K562 (cell line): ENCODE data around the gene NT5DC4. TPM values are rescaled to one million over a fixed set of nuclear protein-coding genes. Genes with fewer than 3 reads are reported as not detected.

Experiments
- BCOR ChIP-seq: fragments of 450-650 bp; IDR thresholded peaks from 2 replicates; pipeline ENCODE4 v1.6.1; 2016
- HNRNPL ChIP-seq: fragments of 200-400 bp; formaldehyde crosslinking; IDR thresholded peaks from 2 replicates; pipeline ENCODE4 v1.6.1; 2017; ENCODE audit warnings: low read depth, mild to moderate bottlenecking, low read length
- IFI16 ChIP-seq: fragments of 250-450 bp; sonication (Bioruptor Pico); IDR thresholded peaks from 2 replicates; pipeline ENCODE4 v2.1.2; 2022; ENCODE audit warnings: mild to moderate bottlenecking, inconsistent platforms
- NBN ChIP-seq: fragments of 450-650 bp; IDR thresholded peaks from 2 replicates; pipeline ENCODE4 v1.6.1; 2016; ENCODE audit warnings: low read depth, mild to moderate bottlenecking
- NEUROD1 ChIP-seq: fragments of 150-350 bp; IDR thresholded peaks from 2 replicates; pipeline ENCODE4 v1.6.1; 2014; ENCODE audit warnings: borderline replicate concordance, low read length, low read depth; ENCODE audit not compliant: partially characterized antibody
- NR3C1 ChIP-seq: sonication (generic); formaldehyde crosslinking; IDR thresholded peaks from 2 replicates; pipeline ENCODE4 v1.8.1; 2022; ENCODE audit warnings: missing genetic modification reagents
- PHB ChIP-seq: fragments of 250-450 bp; sonication (Bioruptor Pico); IDR thresholded peaks from 2 replicates; pipeline ENCODE4 v1.5.0; 2021
- POLR2AphosphoS2 ChIP-seq: IDR thresholded peaks from 2 replicates; pipeline ENCODE4 v1.6.1; 2012; ENCODE audit warnings: low read length, improper control_type of control experiment
- polyA plus RNA-seq, 8 experiments: library from polyadenylated mRNA; depleted of rRNA in 4 of 8; stranded (reverse) in 5 of 8; unstranded in 3 of 8; fragments of >200 nt; fragmentation: Nextera tagmentation in 2 of 8; fragmentation: Illumina TruSeq in 1 of 8; extraction: Ambion mirVana in 2 of 8; extraction: Trizol in 1 of 8; gene quantifications; 2 replicates each; pipeline versions ENCODE4 v1.2.1 to v1.2.3, GENCODE V29; 2011 to 2014; ENCODE audit warnings: inconsistent platforms in 1 of 8, missing spikeins in 1 of 8
- total RNA-seq, 7 experiments: library from RNA; depleted of rRNA in 6 of 7; stranded (reverse); fragments of >200 nt in 6 of 7; fragmentation: Illumina TruSeq in 2 of 7; extraction: Trizol in 2 of 7; gene quantifications; 2 replicates each; pipeline versions ENCODE4 v1.2.1 to v1.2.3, GENCODE V29; 2011 to 2021; ENCODE audit warnings: low replicate concordance in 1 of 7
- TF ChIP-seq, protein P1 (sequence below): IDR thresholded peaks from 2 replicates; pipeline ENCODE4 v1.6.1; 2014; ENCODE audit warnings: antibody characterized with exemption
- TF ChIP-seq, protein P2 (sequence below): conservative IDR thresholded peaks from 2 replicates; pipeline ENCODE4 v1.6.1; 2011; ENCODE audit warnings: low read depth, mild to moderate bottlenecking, low read length; ENCODE audit not compliant: control insufficient read depth
- TF ChIP-seq, protein P3 (sequence below), 2 experiments: fragments of 450-650 bp; formaldehyde crosslinking in 1 of 2; IDR thresholded peaks; 2 replicates each; pipeline versions ENCODE4 v1.4.0 to v1.6.1; 2014 to 2020; ENCODE audit warnings: mild to moderate bottlenecking in 2 of 2, borderline replicate concordance in 1 of 2, low read depth in 1 of 2
- TF ChIP-seq, protein P4 (sequence below): sonication (generic); formaldehyde crosslinking; IDR thresholded peaks from 2 replicates; pipeline ENCODE4 v1.8.1; 2023; ENCODE audit warnings: mild to moderate bottlenecking, missing genetic modification reagents

The NT5DC4 gene
- total and polyA plus RNA-seq, 9 of the 15 experiments (the other 6 are each of a cell fraction or from before 2014, with no cell fraction given), result 0.44 to 6.9 (median 2.5) TPM

DNA sequence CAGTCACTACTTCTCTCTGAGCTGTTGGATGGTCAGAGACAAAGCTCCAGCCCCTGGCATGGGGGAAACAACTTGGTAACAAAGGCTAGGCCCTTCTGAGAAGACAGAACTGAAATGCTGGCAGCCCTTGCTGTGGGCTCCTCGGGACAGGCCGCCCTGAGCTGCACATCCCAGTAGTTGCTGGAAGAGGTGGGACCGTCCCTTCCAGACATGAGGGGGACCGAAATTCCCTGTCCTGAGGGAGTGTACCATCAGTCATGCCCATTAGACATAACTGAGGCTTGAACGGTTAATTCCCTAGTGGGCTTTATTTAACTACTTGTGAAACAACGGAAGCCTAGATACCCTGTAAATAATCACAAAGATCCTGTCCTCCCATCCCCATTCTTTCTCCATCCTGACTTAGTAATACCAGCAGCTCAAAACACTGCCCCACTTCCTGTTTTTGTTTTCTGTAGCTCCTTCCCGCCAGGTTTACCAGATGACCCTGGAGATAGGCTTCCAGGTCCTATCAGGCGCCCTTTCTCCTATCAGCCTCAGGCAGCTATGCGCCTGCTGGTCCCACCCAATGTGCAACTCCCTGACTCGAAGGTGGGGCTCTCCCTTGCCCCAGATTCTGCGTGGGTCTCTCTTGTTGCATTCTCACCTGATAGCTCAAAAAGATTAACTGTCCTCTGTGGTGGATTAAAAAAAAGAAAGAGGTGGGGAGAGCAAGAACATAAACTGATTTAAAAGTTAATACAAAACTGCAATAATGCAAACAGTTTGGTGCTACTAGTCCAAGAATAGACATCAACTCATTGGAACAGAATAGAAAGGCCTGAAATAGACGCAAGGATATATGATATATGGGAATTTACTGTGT lies 37.0 kb upstream of the NT5DC4 start (continued):
- TF ChIP-seq NR3C1 (CRISPR knock-in tag) (no peak), NEUROD1 (peak; percentile 77), NBN (peak; percentile 80), IFI16 (CRISPR knock-in tag) (no peak), POLR2AphosphoS2 (no peak), PHB (CRISPR knock-in tag) (no peak), BCOR (peak; percentile 45; the same call in 1 of the 2 replicates), HNRNPL (no peak)
- TF ChIP-seq, protein P1, sequence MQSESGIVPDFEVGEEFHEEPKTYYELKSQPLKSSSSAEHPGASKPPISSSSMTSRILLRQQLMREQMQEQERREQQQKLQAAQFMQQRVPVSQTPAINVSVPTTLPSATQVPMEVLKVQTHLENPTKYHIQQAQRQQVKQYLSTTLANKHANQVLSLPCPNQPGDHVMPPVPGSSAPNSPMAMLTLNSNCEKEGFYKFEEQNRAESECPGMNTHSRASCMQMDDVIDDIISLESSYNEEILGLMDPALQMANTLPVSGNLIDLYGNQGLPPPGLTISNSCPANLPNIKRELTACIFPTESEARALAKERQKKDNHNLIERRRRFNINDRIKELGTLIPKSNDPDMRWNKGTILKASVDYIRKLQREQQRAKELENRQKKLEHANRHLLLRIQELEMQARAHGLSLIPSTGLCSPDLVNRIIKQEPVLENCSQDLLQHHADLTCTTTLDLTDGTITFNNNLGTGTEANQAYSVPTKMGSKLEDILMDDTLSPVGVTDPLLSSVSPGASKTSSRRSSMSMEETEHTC, result peak; percentile 37; the same call in 1 of the 2 replicates
- TF ChIP-seq, protein P2, sequence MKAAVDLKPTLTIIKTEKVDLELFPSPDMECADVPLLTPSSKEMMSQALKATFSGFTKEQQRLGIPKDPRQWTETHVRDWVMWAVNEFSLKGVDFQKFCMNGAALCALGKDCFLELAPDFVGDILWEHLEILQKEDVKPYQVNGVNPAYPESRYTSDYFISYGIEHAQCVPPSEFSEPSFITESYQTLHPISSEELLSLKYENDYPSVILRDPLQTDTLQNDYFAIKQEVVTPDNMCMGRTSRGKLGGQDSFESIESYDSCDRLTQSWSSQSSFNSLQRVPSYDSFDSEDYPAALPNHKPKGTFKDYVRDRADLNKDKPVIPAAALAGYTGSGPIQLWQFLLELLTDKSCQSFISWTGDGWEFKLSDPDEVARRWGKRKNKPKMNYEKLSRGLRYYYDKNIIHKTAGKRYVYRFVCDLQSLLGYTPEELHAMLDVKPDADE, result peak; percentile 70; the same call in 1 of the 2 replicates
- TF ChIP-seq, protein P3, sequence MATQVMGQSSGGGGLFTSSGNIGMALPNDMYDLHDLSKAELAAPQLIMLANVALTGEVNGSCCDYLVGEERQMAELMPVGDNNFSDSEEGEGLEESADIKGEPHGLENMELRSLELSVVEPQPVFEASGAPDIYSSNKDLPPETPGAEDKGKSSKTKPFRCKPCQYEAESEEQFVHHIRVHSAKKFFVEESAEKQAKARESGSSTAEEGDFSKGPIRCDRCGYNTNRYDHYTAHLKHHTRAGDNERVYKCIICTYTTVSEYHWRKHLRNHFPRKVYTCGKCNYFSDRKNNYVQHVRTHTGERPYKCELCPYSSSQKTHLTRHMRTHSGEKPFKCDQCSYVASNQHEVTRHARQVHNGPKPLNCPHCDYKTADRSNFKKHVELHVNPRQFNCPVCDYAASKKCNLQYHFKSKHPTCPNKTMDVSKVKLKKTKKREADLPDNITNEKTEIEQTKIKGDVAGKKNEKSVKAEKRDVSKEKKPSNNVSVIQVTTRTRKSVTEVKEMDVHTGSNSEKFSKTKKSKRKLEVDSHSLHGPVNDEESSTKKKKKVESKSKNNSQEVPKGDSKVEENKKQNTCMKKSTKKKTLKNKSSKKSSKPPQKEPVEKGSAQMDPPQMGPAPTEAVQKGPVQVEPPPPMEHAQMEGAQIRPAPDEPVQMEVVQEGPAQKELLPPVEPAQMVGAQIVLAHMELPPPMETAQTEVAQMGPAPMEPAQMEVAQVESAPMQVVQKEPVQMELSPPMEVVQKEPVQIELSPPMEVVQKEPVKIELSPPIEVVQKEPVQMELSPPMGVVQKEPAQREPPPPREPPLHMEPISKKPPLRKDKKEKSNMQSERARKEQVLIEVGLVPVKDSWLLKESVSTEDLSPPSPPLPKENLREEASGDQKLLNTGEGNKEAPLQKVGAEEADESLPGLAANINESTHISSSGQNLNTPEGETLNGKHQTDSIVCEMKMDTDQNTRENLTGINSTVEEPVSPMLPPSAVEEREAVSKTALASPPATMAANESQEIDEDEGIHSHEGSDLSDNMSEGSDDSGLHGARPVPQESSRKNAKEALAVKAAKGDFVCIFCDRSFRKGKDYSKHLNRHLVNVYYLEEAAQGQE (IDR thresholded peaks at IDR 0.05; ENCODE audit: borderline replicate concordance), result peak; percentile 12; the same call in 1 of the 2 replicates
- TF ChIP-seq, protein P3 (CRISPR knock-in tag; IDR thresholded peaks at IDR 0.05; ENCODE audit: low read depth), result no peak
- TF ChIP-seq, protein P4, sequence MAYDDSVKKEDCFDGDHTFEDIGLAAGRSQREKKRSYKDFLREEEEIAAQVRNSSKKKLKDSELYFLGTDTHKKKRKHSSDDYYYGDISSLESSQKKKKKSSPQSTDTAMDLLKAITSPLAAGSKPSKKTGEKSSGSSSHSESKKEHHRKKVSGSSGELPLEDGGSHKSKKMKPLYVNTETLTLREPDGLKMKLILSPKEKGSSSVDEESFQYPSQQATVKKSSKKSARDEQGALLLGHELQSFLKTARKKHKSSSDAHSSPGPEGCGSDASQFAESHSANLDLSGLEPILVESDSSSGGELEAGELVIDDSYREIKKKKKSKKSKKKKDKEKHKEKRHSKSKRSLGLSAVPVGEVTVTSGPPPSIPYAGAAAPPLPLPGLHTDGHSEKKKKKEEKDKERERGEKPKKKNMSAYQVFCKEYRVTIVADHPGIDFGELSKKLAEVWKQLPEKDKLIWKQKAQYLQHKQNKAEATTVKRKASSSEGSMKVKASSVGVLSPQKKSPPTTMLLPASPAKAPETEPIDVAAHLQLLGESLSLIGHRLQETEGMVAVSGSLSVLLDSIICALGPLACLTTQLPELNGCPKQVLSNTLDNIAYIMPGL, result no peak
